GM23248 (cell line): ENCODE data around the gene PDCD4.

ENCODE experiments used
- EZH2 ChIP-seq: fragments of 200-600 bp; sonication (generic); IDR thresholded peaks from 2 replicates; pipeline ENCODE4 v1.6.1; 2018; ENCODE audit warnings: antibody characterized with exemption, mild to moderate bottlenecking; ENCODE audit not compliant: insufficient read depth, poor library complexity, severe bottlenecking
- EZH2phosphoT487 ChIP-seq: fragments of 200-600 bp; sonication (generic); IDR thresholded peaks from 2 replicates; pipeline ENCODE4 v1.6.1; 2018; ENCODE audit warnings: antibody characterized with exemption, moderate library complexity, mild to moderate bottlenecking, low read depth; ENCODE audit not compliant: insufficient read depth

GRCh38 chr10:110919971-110920881 is 48.5 kb downstream of the PDCD4 start:
- TF ChIP-seq EZH2 (no peak), EZH2phosphoT487 (no peak)
